ENCODE data around the gene NKIRAS2. TPM values are rescaled to one million over a fixed set of nuclear protein-coding genes. Genes with fewer than 3 reads are reported as not detected.

Gene NKIRAS2
- polyA plus RNA-seq, 1 of the 3 experiments (the other 2 are of a cell fraction), result 91.8 TPM

GRCh38 chr17:41984454-41984853 lies 35.4 kb upstream of the NKIRAS2 start (continued):
- TF ChIP-seq CHD2 (IDR thresholded peaks at IDR 0.05; ENCODE audit: low read length, partially characterized antibody), result no peak
- no peak for TF ChIP-seq TAF1 (IDR thresholded peaks at IDR 0.05; ENCODE audit: borderline replicate concordance, low read depth, low read length)
- TF ChIP-seq POLR2AphosphoS5 (IDR thresholded peaks at IDR 0.05; ENCODE audit: low read depth, low read length), result no peak
- no peak for TF ChIP-seq EP300 (IDR thresholded peaks at IDR 0.05; ENCODE audit: borderline replicate concordance in 1 of 2, low read depth in 1 of 2, low read length in 1 of 2)
- no peak for TF ChIP-seq REST (IDR thresholded peaks at IDR 0.05; ENCODE audit: low read depth, low read length)
- no peak for TF ChIP-seq GABPA (IDR thresholded peaks at IDR 0.05; ENCODE audit: low read depth)

- Histone ChIP-seq H3K4me2 (no peak overlapping the region), H3F3A (replicated peaks; ENCODE audit: insufficient read depth) (peaks cover 6% of the 10 kb centered on the region), H3K4me1 (ENCODE audit: control insufficient read depth in 1 of 2, insufficient read depth in 2 of 2, low read depth in 1 of 2, low read length in 1 of 2) (no peaks in the 10 kb centered on the region), H3K36me3 (replicated peaks in 1 of 2; ENCODE audit: control insufficient read depth in 1 of 2, insufficient read depth in 2 of 2, low read length in 1 of 2) (peaks cover 74 to 82% of the 10 kb centered on the region in 2 experiments), H2AFZ (ENCODE audit: low read depth) (no peak overlapping the region), H4K20me1 (ENCODE audit: insufficient read depth) (no peaks in the 10 kb centered on the region), H3K9ac (no peak overlapping the region), H3K9me3 (no peaks in the 10 kb centered on the region), H3K9me2 (no peaks in the 10 kb centered on the region), H3K4me3 (ENCODE audit: low read depth in 2 of 2, low read length in 1 of 2) (no peak overlapping the region), H3K27me3 (ENCODE audit: insufficient read depth) (no peaks in the 10 kb centered on the region), H3K27ac (ENCODE audit: low read depth in 2 of 2, low read length in 1 of 2) (no peak overlapping the region), H3K79me2 (ENCODE audit: insufficient read depth) (0 out of 2 replicates have a peak, but pooled peaks cover 5% of the 10 kb centered on the region)
- 95% methylated on average over 8 of the region's 8 CpGs for WGBS (ENCODE audit: low lambda C conversion rate)
- ChIA-PET POLR2A (interaction anchor here (0.6 to 1.4 kb wide), 3 partner anchors 10 to 122 kb away, joined by 3 to 4 read pairs (median 3); no protein-coding TSS in a partner anchor), CTCF (interaction anchor here (1.0 kb wide), 1 partner anchor 23 kb away, joined by 4 read pairs; no protein-coding TSS in a partner anchor)
- TF ChIP-seq REST (IDR thresholded peaks at IDR 0.05; ENCODE audit: low read depth, low read length) (no peak), GABPA (IDR thresholded peaks at IDR 0.05; ENCODE audit: low read depth) (no peak), FOXM1 (IDR thresholded peaks at IDR 0.05; ENCODE audit: low read depth) (no peak), EP300 (IDR thresholded peaks at IDR 0.05; ENCODE audit: borderline replicate concordance in 1 of 2, low read depth in 1 of 2, low read length in 1 of 2) (no peak), SIN3A (IDR thresholded peaks at IDR 0.05; ENCODE audit: borderline replicate concordance, low read depth, low read length) (no peak), USF2 (IDR thresholded peaks at IDR 0.05; ENCODE audit: borderline replicate concordance, low read depth, low read length) (no peak), FOXJ3 (CRISPR knock-in tag; IDR thresholded peaks at IDR 0.05) (no peak), POLR2AphosphoS5 (IDR thresholded peaks at IDR 0.05; ENCODE audit: low read depth, low read length) (no peak), GATA2 (CRISPR knock-in tag; IDR thresholded peaks at IDR 0.05) (no peak)
- DNase-seq, result no peak
Observed at GRCh38 chr17:41985919-41986318, 34.0 kb upstream of the NKIRAS2 start.

Data from SK-N-SH (cell line).